HG03571 (cell line): ENCODE results near the gene SEMA4C.

ENCODE experiments used
- ATAC-seq: cut with Tn5 transposase; IDR thresholded peaks from one replicate; pipeline ENCODE4 v1.9.1; 2021; ENCODE audit not compliant: unreplicated experiment

SEMA4C gene

GRCh38 chr2:96843538-96844268 is 26.2 kb downstream of the SEMA4C start, which contains the start of gene ANKRD23:
Gene ANKRD23 (minus strand): TSS chr2:96844021. CDS start chr2:96843992, 29 bp downstream.
- ATAC-seq: no peak

DNA sequence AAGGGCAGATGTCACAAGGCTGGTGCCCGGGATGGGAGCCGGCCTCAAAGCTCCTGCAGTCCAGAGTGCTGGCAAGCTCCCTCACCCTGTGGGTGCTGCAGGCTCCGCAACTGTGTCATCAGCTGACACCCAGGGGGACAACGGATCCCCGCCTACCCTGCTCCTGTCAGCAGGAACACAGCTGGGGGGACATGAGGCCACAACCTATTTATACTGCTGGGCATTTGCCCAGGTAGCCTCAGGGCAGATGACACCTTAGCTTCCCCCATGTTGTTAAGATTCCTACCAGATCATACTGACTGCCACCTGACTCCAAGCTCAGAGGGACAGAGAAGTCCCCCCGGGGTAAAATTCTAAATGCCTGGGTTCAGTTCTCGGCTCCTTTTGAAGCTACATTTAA is 27.3 kb downstream of the SEMA4C start:
- ATAC-seq: no peak

GRCh38 chr2:96841701-96842495 is 28.0 kb downstream of the SEMA4C start:
- no peak for ATAC-seq

- ATAC-seq: no peak
Observed at GRCh38 chr2:96839875-96840850, 29.7 kb downstream of the SEMA4C start.

- no peak for ATAC-seq
Observed at GRCh38 chr2:96839293-96839874, 30.5 kb downstream of the SEMA4C start.

DNA sequence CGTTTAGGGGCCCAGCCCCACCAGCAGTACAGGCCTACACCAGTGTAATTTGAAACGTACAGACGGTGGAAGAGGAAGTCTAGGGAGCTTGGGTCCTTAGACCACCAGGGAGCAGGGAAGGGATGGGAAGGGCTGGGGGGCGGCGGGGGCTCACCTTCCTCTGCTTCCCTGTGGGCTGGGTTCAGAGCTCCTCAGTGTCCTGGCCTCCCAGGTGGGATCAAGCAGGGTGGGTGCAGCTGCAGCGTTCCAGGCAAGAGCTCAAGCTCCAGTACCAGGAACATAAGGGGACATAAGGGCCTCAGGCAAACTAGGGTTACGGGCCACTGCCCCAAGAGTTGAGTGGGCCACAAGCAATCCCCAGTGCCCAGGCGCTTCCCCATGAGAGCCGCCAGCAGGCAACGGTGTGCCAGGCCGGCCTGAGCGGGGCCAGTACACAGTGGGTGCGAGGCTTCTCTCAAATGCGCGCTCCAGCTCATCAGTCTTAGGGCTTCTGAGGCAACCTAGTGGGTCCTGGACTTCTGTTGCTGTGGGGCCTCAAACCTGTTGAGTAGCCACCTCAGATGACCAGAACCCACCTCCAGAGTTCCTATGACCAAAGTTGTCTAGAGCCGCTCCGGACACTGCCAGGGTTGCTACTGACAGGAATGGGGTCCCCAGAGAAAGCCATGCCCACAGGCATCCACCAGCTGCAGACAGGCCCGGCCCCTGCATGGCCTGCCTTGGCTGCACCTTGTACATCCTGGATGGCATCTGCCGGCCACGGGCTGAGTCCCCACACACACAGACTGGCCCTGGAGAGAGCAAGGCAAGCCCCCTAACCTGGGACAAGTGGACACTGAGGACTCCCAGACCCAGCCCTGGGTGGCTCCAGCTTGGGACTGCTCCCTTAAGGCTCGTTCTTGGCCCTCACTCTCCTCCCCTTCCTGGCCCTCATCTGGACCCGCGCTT is 31.3 kb downstream of the SEMA4C start:
- ATAC-seq: no peak

DNA sequence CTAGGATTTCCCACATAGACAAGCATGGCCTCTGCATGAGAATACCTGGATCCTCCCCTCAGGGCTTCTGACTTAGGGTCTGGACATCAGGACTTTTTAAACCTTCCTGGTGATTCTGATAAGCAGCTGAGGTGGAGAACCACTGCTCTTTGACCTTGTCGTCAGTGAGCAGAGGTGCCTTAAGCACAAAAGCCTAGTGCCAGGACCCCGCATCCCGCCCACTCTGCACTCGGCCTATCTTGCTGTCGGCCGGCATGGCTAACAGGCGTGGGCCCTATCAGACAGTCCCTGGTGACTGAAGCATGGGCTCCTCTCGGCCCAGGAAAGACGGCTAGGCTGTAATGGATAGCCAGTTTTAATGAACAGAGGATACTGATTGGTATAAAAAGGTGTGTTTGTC is 32.3 kb downstream of the SEMA4C start:
- ATAC-seq: no peak

DNA sequence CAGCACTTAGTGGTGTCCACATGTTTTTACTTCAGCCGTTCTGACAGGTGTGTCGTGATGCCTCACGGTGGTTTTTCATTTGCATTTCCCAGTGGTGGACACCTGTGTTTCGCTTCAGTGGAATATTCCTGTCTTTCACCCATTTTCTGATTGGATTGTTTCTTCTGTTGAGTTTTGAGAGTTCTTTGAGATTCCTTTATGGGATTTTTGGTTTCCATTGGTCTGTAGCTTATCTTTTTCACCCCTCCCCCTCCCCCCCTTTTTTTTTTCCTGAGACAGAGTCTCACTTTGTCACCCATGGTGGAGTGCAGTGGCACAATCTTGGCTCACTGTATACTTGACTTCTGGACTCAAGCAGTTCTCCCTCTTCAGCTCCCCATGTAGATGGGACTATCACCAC is 34.0 kb downstream of the SEMA4C start:
- no peak for ATAC-seq

DNA sequence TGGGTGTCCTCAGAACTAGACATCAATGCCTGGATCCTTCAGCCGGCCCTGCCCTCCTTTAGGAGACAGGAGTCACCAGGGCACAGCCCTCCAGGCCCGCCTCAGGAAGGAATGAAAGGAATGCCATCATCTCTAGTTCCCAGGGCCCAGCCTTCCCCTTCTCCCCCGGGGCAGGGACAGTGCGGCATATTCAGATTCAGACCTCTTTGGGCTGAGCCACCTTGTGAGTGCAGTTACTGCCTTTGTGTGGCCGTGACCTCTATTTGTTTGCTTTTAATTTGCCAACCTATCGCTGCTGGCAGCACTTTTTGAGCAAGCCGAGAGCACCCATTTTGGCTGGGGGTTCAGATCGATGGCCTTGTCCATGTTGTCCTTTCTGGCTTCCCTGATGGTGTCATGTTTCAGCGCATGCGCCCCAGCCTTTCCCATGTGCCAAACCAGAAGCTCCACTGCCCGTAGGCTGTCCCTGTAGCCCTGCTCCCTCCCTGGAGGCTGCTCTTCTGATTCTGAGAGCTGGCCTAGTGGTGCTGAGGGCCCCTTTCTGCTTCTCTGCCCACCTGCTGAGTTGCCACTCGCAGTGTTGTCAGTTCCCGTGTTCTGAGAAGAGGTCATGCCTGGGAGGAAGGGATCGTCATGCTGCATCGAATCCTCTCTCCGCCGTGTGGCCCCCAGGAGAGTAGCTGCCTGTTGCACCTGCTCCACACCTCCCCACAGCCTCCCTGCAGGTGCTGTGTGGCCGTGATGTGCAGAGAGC is 36.9 kb downstream of the SEMA4C start:
- no peak for ATAC-seq

DNA sequence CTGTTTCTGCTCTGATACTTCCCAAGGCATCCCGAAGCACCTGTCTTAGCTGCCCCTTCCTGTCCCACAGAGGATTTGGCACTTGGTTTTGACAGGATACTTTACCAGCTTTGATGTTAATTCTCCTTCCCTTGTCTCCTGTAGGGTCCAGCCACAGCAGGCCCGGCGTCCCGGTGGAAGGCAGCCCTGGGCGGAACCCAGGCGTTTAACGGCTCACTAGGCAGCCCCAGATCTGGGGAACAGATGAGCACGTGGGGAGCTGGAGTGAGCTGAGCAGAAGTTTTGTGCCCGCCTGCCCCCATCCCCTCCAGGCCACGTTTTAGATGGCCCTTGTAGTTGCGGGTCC is 37.5 kb downstream of the SEMA4C start:
- no peak for ATAC-seq

DNA sequence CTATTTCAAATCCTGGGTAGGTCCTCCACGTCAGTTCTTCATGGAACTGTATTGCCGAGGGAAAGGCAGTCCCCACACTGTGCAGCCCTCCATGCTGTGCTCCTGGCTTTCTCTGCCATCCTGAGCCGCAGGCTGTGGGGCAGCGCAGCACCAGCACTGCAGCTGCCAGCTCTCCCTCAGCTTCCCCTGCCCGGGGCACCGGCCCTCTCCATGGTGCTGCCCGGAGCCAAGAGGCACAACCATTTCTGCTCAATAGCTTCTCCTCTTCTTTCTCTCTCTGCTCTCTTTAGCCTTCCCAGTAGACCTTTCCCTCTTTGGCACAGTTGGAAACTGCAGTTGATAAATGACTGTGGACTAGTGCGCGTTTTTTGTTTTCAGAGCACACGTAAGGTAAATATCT is 38.2 kb downstream of the SEMA4C start:
- ATAC-seq: no peak

GRCh38 chr2:96830044-96830562 is 39.8 kb downstream of the SEMA4C start:
- ATAC-seq: no peak

GRCh38 chr2:96828874-96829273 is 41.0 kb downstream of the SEMA4C start:
- no peak for ATAC-seq

DNA sequence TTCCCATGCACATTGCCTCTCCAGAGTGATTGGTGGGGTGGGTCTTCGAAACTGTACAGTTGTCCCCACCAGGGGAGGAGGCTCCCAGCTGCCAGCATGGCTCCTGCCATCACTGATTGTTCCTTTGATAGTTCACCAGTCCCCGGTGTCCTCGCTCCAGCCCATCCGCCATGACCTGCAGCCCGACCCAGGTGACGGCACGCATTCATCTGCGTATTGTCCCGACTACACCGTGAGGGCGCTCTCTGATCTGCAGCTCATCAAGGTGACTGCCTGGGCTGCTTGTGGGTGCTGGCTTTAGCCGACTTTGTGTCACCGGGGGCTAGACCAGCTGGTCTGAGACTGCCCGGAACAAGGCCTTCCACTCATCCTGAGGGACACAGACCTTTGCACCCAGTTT is 41.4 kb downstream of the SEMA4C start:
- no peak for ATAC-seq

DNA sequence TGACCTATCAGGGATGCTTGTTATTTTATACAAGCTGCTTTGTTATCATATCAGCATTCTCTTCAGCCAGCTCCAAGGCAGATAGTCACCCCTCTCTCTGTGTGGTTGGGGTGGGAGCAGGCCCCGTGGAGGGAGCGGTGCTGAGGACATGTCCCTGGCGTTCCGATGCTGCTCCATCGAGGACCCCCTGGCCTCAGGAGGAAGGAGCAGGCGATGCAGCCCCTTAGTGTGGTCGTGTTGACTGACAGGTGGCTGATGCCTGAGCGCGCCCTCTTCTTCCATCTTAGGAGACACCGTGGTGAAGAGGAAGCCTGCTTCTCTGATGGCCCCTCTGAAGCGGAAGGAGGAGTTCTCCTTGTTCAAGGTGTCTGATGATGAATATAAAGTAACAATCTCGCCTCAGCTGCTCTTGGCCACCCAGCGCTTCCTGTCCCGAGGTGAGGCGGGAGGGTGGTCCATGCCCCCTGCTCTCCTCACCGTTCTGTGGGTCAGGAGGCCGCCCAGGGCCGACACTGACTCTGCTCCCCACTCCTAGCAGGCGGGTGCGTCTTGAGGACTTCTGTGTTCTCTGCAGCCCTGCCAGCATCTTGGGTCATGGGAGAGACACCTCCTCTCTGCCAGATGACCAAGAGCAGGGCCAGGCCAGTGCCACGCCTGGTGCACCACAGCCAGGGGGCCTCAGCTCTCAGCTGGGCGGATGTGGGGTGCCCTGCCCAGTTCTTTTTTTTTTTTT is 43.2 kb downstream of the SEMA4C start:
- ATAC-seq: no peak

- ATAC-seq: no peak
Observed at GRCh38 chr2:96825057-96825456, 44.8 kb downstream of the SEMA4C start.

DNA sequence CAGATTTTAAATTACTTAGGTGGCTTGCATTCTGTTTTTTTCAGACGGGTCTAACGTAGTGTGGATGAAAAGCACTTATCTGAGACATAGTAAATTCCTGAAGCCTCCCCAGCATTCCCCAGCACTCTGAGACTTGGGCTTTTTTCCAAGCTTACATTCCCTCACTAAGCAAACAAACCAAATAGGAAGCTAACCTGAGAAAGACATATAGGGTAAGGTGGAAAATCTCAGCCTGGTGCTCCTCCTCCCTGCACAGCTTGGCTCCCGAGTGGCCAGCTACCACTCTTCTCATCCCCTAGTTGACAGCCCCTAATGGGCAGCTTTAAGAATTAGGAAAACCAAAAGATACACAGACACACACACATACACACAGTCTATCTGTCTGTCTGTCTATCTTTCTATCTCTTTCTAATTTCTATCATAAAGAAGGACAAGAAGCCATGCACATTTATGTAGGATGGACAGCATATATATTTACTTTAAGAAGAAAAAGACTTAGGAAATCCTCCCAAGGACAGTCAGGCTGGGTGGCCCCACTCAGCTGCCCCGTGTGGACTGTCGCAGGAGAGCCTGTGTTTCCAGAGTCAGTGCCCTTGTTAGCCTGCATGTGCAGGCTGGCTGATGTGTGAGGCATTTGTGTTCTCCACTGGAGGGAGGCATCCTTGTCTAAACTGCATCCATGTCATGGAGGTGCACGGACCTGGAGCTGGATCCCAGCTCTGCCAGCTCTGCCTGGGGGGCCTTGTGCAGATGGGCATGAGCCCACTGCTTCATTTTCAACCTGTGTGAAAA is 45.6 kb downstream of the SEMA4C start:
- no peak for ATAC-seq
